GM18526 (cell line): ENCODE measurements around the gene RAP1GAP2.

Experiments
- POLR2A ChIP-seq: IDR thresholded peaks from 3 replicates; pipeline ENCODE4 v1.6.1; 2011; ENCODE audit not compliant: insufficient read length; ENCODE audit errors: extremely low read depth

RAP1GAP2 gene

GRCh38 chr17:2876467-2876866 is 80.2 kb downstream of the RAP1GAP2 start:
- TF ChIP-seq POLR2A, result no peak

- no peak for TF ChIP-seq POLR2A
Measured at GRCh38 chr17:2878751-2879254, 82.6 kb downstream of the RAP1GAP2 start.

GRCh38 chr17:2880050-2880449 is 83.8 kb downstream of the RAP1GAP2 start:
- TF ChIP-seq POLR2A, result no peak

DNA sequence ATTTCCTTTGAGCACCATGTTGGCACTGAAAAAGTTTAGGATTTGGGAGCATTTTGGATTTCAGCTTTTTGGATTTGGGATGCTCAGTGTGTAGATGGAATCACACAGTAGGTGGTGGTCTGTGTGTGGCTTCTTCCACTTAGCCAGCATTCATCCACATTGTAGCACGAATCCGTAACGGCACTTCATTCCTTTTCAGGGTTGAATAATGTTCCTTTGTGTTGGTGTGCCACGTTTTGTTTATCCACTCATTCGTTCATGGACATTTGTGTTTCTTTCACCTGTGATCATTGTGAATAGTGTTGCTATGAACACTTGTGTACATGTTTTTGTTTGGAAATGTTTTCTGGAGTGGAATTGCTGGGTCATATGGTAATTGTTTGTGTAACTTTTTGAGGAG is 85.1 kb downstream of the RAP1GAP2 start:
- TF ChIP-seq POLR2A, result no peak

- no peak for TF ChIP-seq POLR2A
Measured at GRCh38 chr17:2883544-2884213, 87.4 kb downstream of the RAP1GAP2 start.

DNA sequence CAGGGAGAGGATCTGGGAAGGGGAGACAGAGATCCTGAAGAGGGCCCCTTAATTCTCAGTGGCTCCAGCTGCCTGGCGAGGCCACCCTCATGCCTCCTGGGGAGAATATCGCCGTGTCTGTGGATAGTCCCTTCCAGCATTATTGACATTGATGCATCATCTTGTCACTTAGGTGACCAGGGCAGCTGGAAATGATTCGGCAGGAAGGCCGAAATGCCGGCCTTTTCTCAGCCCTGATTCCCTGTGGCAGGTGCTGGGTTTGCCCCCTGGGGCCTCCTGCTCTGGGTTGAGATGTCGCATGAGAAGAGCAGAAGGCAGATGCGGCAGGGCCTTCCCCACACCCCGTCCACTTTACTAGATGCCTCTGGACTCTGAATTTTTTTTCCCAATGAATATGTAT is 89.5 kb downstream of the RAP1GAP2 start:
- TF ChIP-seq POLR2A, result no peak

DNA sequence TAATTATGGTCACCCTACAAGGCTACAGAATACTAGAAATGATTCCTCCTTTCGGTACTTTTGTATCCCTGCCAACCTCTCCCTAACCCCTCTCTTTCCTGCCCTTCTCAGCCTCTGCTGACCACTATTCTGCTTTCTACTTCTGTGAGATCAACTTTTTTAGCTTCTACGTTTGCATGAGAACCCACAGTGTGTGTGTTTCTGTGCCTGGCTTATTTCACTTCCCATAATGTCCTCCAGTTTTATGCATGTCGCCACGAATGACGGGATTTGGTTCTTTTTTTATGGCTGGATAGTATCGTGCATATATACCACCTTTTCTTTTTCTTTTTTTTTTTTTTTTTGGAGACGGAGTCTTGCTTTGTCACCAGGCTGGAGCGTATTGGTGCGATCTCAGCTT is 92.1 kb downstream of the RAP1GAP2 start:
- TF ChIP-seq POLR2A, result no peak

- TF ChIP-seq POLR2A, result no peak
Measured at GRCh38 chr17:2889256-2889655, 93.0 kb downstream of the RAP1GAP2 start.

DNA sequence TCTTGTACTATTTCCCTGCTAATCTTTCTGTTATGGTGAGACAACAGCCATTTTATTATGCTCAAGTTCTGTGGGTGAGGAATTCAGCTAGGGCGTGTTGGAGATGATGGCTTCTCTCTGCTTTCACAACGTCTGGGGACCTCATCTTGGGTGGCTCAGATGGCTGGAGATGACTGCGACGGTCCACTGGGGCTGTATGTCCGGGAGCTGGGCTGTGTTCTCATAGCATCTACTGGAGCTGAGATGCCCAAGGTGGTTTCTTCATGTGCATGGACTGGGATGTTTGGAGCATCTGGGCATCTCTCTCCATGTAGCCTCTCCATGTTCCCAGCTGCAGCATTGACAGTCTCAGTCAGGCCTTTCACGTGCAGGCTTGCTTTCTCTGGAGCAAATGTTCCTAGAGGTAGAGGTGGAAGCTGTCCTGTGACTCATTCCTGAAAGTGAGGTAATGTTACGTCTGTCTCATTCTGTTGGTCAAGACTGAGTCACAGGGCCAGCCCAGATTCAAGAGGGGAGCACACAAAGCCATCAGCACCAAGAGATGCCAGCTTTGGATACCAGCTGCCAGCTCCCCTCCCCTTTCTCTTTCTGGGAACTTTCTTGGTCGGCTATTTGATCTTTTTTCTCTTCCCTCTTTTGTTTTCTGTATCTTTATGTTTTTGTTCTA is 96.2 kb downstream of the RAP1GAP2 start:
- TF ChIP-seq POLR2A, result no peak

GRCh38 chr17:2893422-2893914 is 97.2 kb downstream of the RAP1GAP2 start:
- no peak for TF ChIP-seq POLR2A

GRCh38 chr17:2894782-2895181 is 98.5 kb downstream of the RAP1GAP2 start:
- no peak for TF ChIP-seq POLR2A

GRCh38 chr17:2897605-2898004 is 101.4 kb downstream of the RAP1GAP2 start:
- TF ChIP-seq POLR2A, result no peak

DNA sequence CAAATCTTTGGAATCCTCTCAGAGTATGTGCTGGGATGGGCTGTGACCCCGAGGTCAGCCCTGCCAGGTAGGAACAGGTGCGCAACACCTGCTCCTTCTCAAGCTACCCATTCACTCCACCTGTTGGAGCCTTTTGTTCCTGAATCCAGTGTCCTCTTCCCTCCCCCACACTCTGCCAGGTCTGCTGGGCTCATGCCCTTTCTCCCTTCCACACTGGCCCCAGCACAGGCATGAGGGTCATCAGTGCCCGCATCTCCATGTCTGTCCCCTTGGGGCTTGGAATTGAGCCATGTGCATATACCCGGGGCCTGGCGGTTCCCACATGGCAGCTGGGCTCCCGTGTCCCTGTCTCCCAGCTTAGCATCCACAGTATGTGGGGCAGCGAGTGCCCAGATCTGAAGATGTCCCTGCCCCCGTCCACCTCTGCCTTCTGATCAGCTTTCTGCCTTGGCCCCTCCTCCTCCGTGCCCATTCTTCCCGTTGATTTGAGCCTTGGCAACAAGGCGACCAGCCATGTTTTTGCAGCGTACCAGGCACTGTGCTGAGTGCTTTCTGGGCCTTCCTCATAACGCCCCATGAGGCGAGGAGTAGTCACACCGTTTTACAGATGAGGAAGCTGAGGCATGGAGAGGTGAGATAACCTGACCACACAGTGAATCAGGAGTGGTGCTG is 102.2 kb downstream of the RAP1GAP2 start:
- no peak for TF ChIP-seq POLR2A

DNA sequence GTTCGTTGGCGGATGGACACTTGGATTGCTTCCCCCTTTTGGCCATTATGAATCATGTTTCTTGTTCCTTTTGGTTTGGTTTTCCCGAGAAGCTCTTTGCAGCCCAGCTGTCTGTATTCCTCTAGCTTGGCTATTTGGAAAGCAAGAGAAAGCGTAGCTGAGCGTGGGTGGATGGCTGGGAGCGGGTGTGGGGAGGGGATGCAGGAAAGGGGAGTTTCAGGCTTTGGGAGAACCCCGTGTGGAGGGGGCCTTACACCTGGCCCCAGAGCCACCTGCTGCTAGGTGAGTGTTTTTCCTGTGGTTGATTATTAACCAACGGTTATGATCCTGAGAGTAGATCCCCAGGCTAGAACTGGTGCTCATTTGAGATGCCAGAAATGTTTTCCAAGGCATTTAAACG is 103.7 kb downstream of the RAP1GAP2 start:
- TF ChIP-seq POLR2A, result no peak

- no peak for TF ChIP-seq POLR2A
Measured at GRCh38 chr17:2900842-2901241, 104.6 kb downstream of the RAP1GAP2 start.

DNA sequence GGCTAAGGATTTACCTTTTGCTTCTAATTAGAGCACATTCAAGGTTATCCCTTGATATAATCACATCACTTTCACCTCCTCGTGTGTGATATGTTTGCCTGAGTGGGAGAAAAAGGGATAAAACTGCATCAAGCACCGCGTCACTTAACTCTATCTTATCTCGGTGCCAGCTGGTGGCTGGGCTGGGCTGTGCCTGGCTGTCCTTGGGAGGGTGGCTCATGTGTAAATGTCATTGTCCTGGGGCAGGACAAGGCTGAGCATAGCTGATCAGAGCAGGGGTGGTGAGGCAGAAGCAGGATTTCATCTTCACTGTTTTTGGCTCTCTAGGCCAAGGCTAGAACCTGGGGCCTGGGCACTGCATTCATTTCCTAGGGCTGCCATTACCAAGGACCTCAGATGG is 105.3 kb downstream of the RAP1GAP2 start:
- no peak for TF ChIP-seq POLR2A
